Endothelial cell of umbilical vein (primary cell): Measurements from ENCODE around the gene CLIC6. TPM values are rescaled to one million over a fixed set of nuclear protein-coding genes. Genes with fewer than 3 reads are reported as not detected.

Source experiments
- BruUV-seq: library from RNA; stranded (reverse); fragments of 400-500 nt; replicated peaks from 2 replicates; lab custom pipeline; 2021; lab: Mats Ljungman, UMichigan
- CTCF ChIA-PET: fragments of 300-600, 350-600 bp; sonication (Branson Sonifier 250); formaldehyde crosslinking; loops from one replicate; lab custom pipeline; 2021; ENCODE audit warnings: antibody characterized with exemption, inconsistent platforms; lab: Charles Lee
- POLR2A ChIA-PET: fragments of 300-600, 350-600 bp; sonication (Branson Sonifier 250); formaldehyde crosslinking; loops from one replicate; lab custom pipeline; 2021; ENCODE audit warnings: antibody characterized with exemption, inconsistent platforms; lab: Charles Lee
- DNase-seq: peaks from one replicate; pipeline ENCODE4 v3.0.0-alpha.2; 2011; ENCODE audit warnings: low read depth, low spot score
- FAIRE-seq: peaks from 2 replicates; lab custom pipeline; 2011; peaks lifted over from hg19 to GRCh38; lab: Jason Lieb, UNC
- H2AFZ ChIP-seq: 2 replicates; pipeline ENCODE4 v1.6.0; 2012; ENCODE audit warnings: low read depth, low read length, control low read depth, inconsistent platforms
- H3K27ac ChIP-seq: 2 replicates; pipeline ENCODE4 v1.5.1; 2011; ENCODE audit warnings: low read depth, mild to moderate bottlenecking, control low read depth, low read length, moderate library complexity; ENCODE audit not compliant: insufficient read depth
- H3K27me3 ChIP-seq, 2 experiments: 2 replicates each; pipeline versions ENCODE4 v1.6.0 to v1.6.1; 2011; ENCODE audit warnings: low read length in 2 of 2, mixed read lengths in 1 of 2; ENCODE audit not compliant: control insufficient read depth in 2 of 2, insufficient read depth in 2 of 2
- H3K36me3 ChIP-seq, 2 experiments: 2 replicates in 1 of 2; 3 replicates in 1 of 2; pipeline ENCODE4 v1.5.1; 2011; ENCODE audit warnings: low read length in 2 of 2, mild to moderate bottlenecking in 1 of 2, moderate library complexity in 1 of 2; ENCODE audit not compliant: control insufficient read depth in 2 of 2, insufficient read depth in 2 of 2; ENCODE audit errors: extremely low read depth in 1 of 2
- H3K4me1 ChIP-seq: 3 replicates; pipeline ENCODE4 v1.5.1; 2011; ENCODE audit warnings: mild to moderate bottlenecking, low read length; ENCODE audit not compliant: control insufficient read depth, insufficient read depth; ENCODE audit errors: extremely low read depth
- H3K4me2 ChIP-seq: 2 replicates; pipeline ENCODE4 v1.6.1; 2011; ENCODE audit warnings: low read length, control low read depth, mixed read lengths; ENCODE audit not compliant: insufficient read depth
- H3K4me3 ChIP-seq, 3 experiments: fragments of 200-600 bp in 1 of 3; sonication (generic), shearing (Covaris generic) in 1 of 3; replicated peaks in 1 of 3; 2 replicates each; pipeline ENCODE4 v1.5.1; 2011 to 2016; ENCODE audit warnings: control low read depth in 3 of 3, low read length in 3 of 3, mild to moderate bottlenecking in 2 of 3, inconsistent platforms in 1 of 3, low read depth in 1 of 3, moderate library complexity in 1 of 3; ENCODE audit not compliant: insufficient read depth in 1 of 3
- H3K79me2 ChIP-seq: 2 replicates; pipeline ENCODE4 v1.6.0; 2012; ENCODE audit warnings: low read length, inconsistent platforms; ENCODE audit not compliant: control insufficient read depth, insufficient read depth
- H3K9ac ChIP-seq: replicated peaks from 2 replicates; pipeline ENCODE3; 2011; ENCODE audit warnings: low read length, control low read depth; ENCODE audit not compliant: insufficient read depth; ENCODE audit errors: extremely low read depth
- H3K9me1 ChIP-seq: replicated peaks from 3 replicates; pipeline ENCODE4 v1.6.0; 2011; ENCODE audit warnings: mild to moderate bottlenecking, low read length; ENCODE audit not compliant: control insufficient read depth, insufficient read depth; ENCODE audit errors: extremely low read depth
- H3K9me3 ChIP-seq: replicated peaks from 2 replicates; pipeline ENCODE4 v1.5.1; 2012; ENCODE audit warnings: low read length, inconsistent platforms; ENCODE audit not compliant: control insufficient read depth, insufficient read depth
- H4K20me1 ChIP-seq: replicated peaks from 2 replicates; pipeline ENCODE3; 2011; ENCODE audit warnings: mild to moderate bottlenecking, low read length; ENCODE audit not compliant: control insufficient read depth, insufficient read depth; ENCODE audit errors: extremely low read depth
- CTCF ChIP-seq, 2 donors: IDR thresholded peaks; 1 replicate in 1 of 2; 2 replicates in 1 of 2; pipeline ENCODE4 v1.5.1; 2011; ENCODE audit warnings: low read length in 2 of 2, mild to moderate bottlenecking in 2 of 2, moderate library complexity in 2 of 2, control low read depth in 1 of 2, inconsistent platforms in 1 of 2, low read depth in 1 of 2; ENCODE audit not compliant: insufficient read depth in 1 of 2; ENCODE audit errors: extremely low read depth in 1 of 2
- EZH2 ChIP-seq: IDR thresholded peaks from 2 replicates; pipeline ENCODE4 v1.6.1; 2012; ENCODE audit warnings: borderline replicate concordance, low read depth, mild to moderate bottlenecking, moderate library complexity, low read length, inconsistent platforms; ENCODE audit not compliant: severe bottlenecking
- FOS ChIP-seq: IDR thresholded peaks from 2 replicates; pipeline ENCODE4 v1.6.1; 2011; ENCODE audit warnings: mild to moderate bottlenecking, low read length, moderate library complexity, borderline replicate concordance; ENCODE audit not compliant: insufficient read depth
- GATA2 ChIP-seq: IDR thresholded peaks from 2 replicates; pipeline ENCODE4 v1.7.0; 2011; ENCODE audit warnings: low read depth, mild to moderate bottlenecking, moderate library complexity, mixed read lengths, low read length; ENCODE audit not compliant: insufficient read length, insufficient read depth
- JUN ChIP-seq: IDR thresholded peaks from 2 replicates; pipeline ENCODE4 v1.6.1; 2011; ENCODE audit warnings: borderline replicate concordance, low read depth; ENCODE audit not compliant: insufficient read length, insufficient read depth
- MYC ChIP-seq: IDR thresholded peaks from one replicate; pipeline ENCODE4 v1.6.1; 2011; ENCODE audit warnings: mild to moderate bottlenecking, low read depth, low read length
- POLR2A ChIP-seq: IDR thresholded peaks from 2 replicates; pipeline ENCODE4 v1.6.1; 2012; ENCODE audit warnings: low read depth, mild to moderate bottlenecking, control low read depth, low read length
- POLR2AphosphoS5 ChIP-seq: IDR thresholded peaks from 2 replicates; pipeline ENCODE4 v1.6.1; 2012; ENCODE audit warnings: low read depth, mild to moderate bottlenecking, control low read depth, low read length, moderate library complexity; ENCODE audit not compliant: insufficient read depth
- dilution Hi-C: fragments of 300-500 bp; cut with MboI; formaldehyde crosslinking; loops from one replicate; pipeline ENCODE4 v1.15.0; 2019; ENCODE audit warnings: low sequenced_read_pairs; ENCODE audit not compliant: extremely low pct_ligation_motif_present
- intact Hi-C: fragments of 100-400 bp; cut with micrococcal nuclease; formaldehyde crosslinking; loops from one replicate; pipeline ENCODE4 v1.10.0; 2022
- polyA plus RNA-seq, 4 experiments: library from polyadenylated mRNA; depleted of rRNA in 3 of 4; stranded (reverse) in 3 of 4; unstranded in 1 of 4; fragments of >200 nt; gene quantifications; 2 replicates each; pipeline versions ENCODE4 v1.2.1 to v1.2.3, GENCODE V29; 2011 to 2012; ENCODE audit warnings: missing spikeins in 1 of 4
- total RNA-seq: library from RNA; stranded (reverse); gene quantifications from 2 replicates; pipeline ENCODE4 v1.2.3, GENCODE V29; 2021
- TF ChIP-seq, protein P1 (sequence below): IDR thresholded peaks from 2 replicates; pipeline ENCODE4 v1.6.1; 2011; ENCODE audit not compliant: insufficient read depth, insufficient read length

CLIC6 gene
- total and polyA plus RNA-seq, 2 donors (not counting 3 experiments of a cell fraction or from before 2014, with no cell fraction given): not detected

GRCh38 chr21:34732388-34732821 lies 63.6 kb downstream of the CLIC6 start:
- Histone ChIP-seq H3K36me3 (no peaks in the 10 kb centered on the region), H3K4me1 (no peaks in the 10 kb centered on the region), H3K9me1 (no peaks in the 10 kb centered on the region), H3K4me3 (no peak overlapping the region), H2AFZ (no peak overlapping the region), H3K27ac (no peak overlapping the region), H3K4me2 (no peak overlapping the region), H3K9ac (no peak overlapping the region), H3K27me3 (peaks cover 17 to 44% of the 10 kb centered on the region in 2 experiments), H3K79me2 (no peaks in the 10 kb centered on the region), H4K20me1 (no peaks in the 10 kb centered on the region), H3K9me3 (no peaks in the 10 kb centered on the region)
- no peak for DNase-seq
- intact Hi-C loops: no loop called here
- FAIRE-seq: no peak
- ChIA-PET POLR2A (no interaction called here), CTCF (interaction anchor here (2.6 kb wide), 1 partner anchor 13 kb away, joined by 14 read pairs; no protein-coding TSS in a partner anchor)
- TF ChIP-seq EZH2 (no peak), POLR2AphosphoS5 (no peak)
- TF ChIP-seq, protein P1, sequence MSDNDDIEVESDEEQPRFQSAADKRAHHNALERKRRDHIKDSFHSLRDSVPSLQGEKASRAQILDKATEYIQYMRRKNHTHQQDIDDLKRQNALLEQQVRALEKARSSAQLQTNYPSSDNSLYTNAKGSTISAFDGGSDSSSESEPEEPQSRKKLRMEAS: no peak
- BruUV-seq: no TSS peak
- dilution Hi-C loops: no loop called here

GRCh38 chr21:34733852-34734251 lies 65.1 kb downstream of the CLIC6 start:
- TF ChIP-seq POLR2A (no peak), CTCF (IDR thresholded peaks at IDR 0.05; ENCODE audit: extremely low read depth in 1 of 2, insufficient read depth in 1 of 2, low read depth in 1 of 2, low read length in 2 of 2) (no peak), GATA2 (no peak), POLR2AphosphoS5 (no peak), MYC (no peak), FOS (no peak), JUN (no peak), EZH2 (no peak)
- TF ChIP-seq, protein P1: no peak
- H4K20me1 ChIP-seq: no peaks in the 10 kb centered on the region
- dilution Hi-C loops (no loop called here), intact Hi-C loops (no loop called here)
- no peaks in the 10 kb centered on the region for H3K36me3 ChIP-seq
- no peak overlapping the region for H3K4me3 ChIP-seq
- no peak overlapping the region for H2AFZ ChIP-seq
- no TSS peak for BruUV-seq
- H3K9ac ChIP-seq: no peak overlapping the region
- DNase-seq (no peak), FAIRE-seq (no peak)
- no peaks in the 10 kb centered on the region for H3K4me1 ChIP-seq
- no peaks in the 10 kb centered on the region for H3K9me3 ChIP-seq
- no peaks in the 10 kb centered on the region for H3K79me2 ChIP-seq
- no peaks in the 10 kb centered on the region for H3K9me1 ChIP-seq
- H3K4me2 ChIP-seq: no peak overlapping the region
- H3K27me3 ChIP-seq: peaks cover 23 to 48% of the 10 kb centered on the region in 2 experiments
- ChIA-PET POLR2A (no interaction called here), CTCF (interaction anchor here (2.6 kb wide), 1 partner anchor 12 kb away, joined by 14 read pairs; no protein-coding TSS in a partner anchor)
- H3K27ac ChIP-seq: no peak overlapping the region
